Fibroblast of skin of scalp (primary cell): Measurements from ENCODE around the gene C3orf18.

Source experiments
- DNase-seq: peaks from one replicate; pipeline ENCODE4 v3.0.0-alpha.2; 2013

C3orf18 gene

GRCh38 chr3:50603261-50604109, 35.9 kb upstream of the C3orf18 start:
- DNase-seq: no peak

- DNase-seq: peak; percentile 42
These were observed 35.1 kb upstream of the C3orf18 start for GRCh38 chr3:50602595-50603191.

- peak; percentile 97 for DNase-seq
These were observed 33.5 kb upstream of the C3orf18 start for GRCh38 chr3:50600841-50601591.

GRCh38 chr3:50600141-50600753, 32.7 kb upstream of the C3orf18 start:
- DNase-seq: no peak

- DNase-seq: no peak
These were observed 32.2 kb upstream of the C3orf18 start for GRCh38 chr3:50599716-50600118.

- no peak for DNase-seq
These were observed 31.7 kb upstream of the C3orf18 start for GRCh38 chr3:50599115-50599715.

GRCh38 chr3:50594253-50594785, 26.8 kb upstream of the C3orf18 start:
- no peak for DNase-seq

- DNase-seq: no peak
These were observed 25.0 kb upstream of the C3orf18 start for GRCh38 chr3:50592568-50592967.

GRCh38 chr3:50591196-50591741, 23.7 kb upstream of the C3orf18 start:
- DNase-seq: no peak

GRCh38 chr3:50588759-50589433, 21.3 kb upstream of the C3orf18 start:
- DNase-seq: peak; percentile 31

GRCh38 chr3:50587806-50588758, 20.5 kb upstream of the C3orf18 start:
- DNase-seq: no peak

GRCh38 chr3:50587373-50587772, 19.8 kb upstream of the C3orf18 start:
- no peak for DNase-seq

- no peak for DNase-seq
These were observed 19.2 kb upstream of the C3orf18 start for GRCh38 chr3:50586763-50587070.

GRCh38 chr3:50585919-50586762, 18.6 kb upstream of the C3orf18 start:
- DNase-seq: no peak

- peak; percentile 37 for DNase-seq
These were observed 16.8 kb upstream of the C3orf18 start for GRCh38 chr3:50584391-50584790.

- DNase-seq: no peak
These were observed 16.4 kb upstream of the C3orf18 start for GRCh38 chr3:50583897-50584296.

GRCh38 chr3:50582083-50582482, 14.5 kb upstream of the C3orf18 start:
- no peak for DNase-seq

GRCh38 chr3:50581459-50581842, 13.9 kb upstream of the C3orf18 start:
- DNase-seq: no peak

GRCh38 chr3:50580683-50581458, 13.3 kb upstream of the C3orf18 start:
- DNase-seq: no peak
